Fibroblast of gingiva (primary cell): ENCODE measurements around the gene PLXNA2.

Source experiments
- DNase-seq: peaks from one replicate; pipeline ENCODE4 v3.0.0-alpha.2; 2011; ENCODE audit warnings: low read depth

Gene PLXNA2

DNA sequence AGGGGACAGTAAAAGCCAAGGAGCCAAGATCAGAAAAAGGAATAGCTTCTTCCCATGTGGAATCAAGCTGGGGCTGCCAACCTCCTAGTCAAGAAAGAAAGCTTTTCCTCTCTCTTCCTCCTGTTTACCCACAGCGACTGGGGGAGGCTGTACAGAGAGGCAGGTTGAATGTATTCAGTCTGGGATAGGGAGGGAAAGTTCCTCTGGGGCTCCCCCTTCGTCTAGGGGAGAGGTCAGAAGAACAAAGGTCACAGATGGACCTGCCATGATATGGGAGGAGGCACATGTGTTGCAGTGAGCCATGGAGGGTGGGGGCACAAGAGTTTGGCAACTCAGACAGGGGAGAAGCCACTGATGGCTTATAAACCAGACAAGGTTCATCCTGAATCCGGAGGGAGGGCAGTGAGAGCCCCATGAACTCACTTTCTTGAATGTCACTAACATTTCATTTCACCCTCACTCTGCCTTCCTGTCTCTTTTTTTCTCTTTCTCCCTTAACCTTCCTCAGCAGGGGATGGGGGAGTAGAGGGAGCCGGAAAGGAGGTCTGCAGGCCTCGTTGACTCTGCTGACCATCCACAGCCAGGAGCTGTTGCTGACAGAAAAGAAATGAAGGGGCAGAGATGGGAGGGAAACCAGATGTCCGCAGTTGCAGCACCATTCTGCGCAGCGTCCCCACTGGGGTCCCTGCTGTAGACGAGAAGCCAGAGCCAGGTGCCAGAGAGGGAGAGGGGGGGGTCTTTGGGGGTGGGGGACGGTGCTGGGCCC, 61.1 kb downstream of the PLXNA2 start:
- DNase-seq, result no peak

GRCh38 chr1:208181364-208181763, 62.8 kb downstream of the PLXNA2 start:
- DNase-seq, result no peak

DNA sequence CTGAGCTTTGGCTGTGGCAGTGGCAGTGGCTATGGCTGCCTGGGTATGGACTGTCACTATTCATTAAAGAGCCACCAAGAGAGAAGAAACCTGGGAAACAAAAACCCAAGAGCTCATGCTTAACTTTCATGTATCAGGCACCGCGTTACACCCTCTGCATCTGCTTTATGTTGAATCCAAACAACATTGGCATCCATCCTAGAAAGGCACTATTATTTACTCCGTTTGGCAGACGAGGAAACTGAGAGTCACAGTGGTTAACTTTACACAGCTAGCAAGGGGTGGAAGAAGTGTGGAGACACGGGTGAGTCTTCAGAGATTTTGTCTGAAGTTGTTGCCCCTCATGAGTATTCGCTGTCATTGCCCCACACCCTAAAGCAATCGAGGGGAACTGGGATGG, 63.8 kb downstream of the PLXNA2 start:
- DNase-seq, result no peak

- no peak for DNase-seq
Measured at GRCh38 chr1:208179961-208180409, 64.2 kb downstream of the PLXNA2 start.

DNA sequence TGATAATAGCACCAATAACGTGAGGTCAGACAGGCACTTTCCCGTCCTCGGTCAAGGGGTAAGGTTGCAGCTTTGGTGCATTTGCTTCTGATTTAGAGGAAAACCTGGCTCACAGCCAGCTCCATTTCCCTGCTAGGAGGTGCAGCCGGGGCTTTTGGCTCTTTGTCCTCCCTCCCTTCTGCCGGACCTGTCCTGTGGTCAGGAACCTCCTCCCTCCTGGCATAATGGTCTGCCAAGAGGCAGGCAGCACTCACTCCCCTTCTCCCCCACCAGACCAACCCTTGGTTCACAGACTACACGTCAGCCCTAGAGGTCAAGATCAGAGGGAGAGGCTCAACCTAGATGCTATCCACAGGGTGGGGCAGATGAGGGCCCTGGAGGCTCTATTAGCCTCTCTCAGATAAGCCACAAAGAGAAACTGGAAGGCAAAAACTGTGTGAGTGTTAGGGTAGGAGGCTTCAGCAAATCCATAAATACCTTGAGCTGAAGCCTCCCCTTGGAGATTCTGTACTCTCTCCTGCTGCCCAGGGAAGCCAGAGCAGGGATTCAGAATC, 64.8 kb downstream of the PLXNA2 start:
- DNase-seq, result no peak

GRCh38 chr1:208178091-208178529, 66.1 kb downstream of the PLXNA2 start:
- no peak for DNase-seq

GRCh38 chr1:208177656-208178055, 66.5 kb downstream of the PLXNA2 start:
- no peak for DNase-seq

- DNase-seq, result no peak
Measured at GRCh38 chr1:208176649-208177048, 67.5 kb downstream of the PLXNA2 start.

- DNase-seq, result no peak
Measured at GRCh38 chr1:208175508-208175895, 68.7 kb downstream of the PLXNA2 start.

DNA sequence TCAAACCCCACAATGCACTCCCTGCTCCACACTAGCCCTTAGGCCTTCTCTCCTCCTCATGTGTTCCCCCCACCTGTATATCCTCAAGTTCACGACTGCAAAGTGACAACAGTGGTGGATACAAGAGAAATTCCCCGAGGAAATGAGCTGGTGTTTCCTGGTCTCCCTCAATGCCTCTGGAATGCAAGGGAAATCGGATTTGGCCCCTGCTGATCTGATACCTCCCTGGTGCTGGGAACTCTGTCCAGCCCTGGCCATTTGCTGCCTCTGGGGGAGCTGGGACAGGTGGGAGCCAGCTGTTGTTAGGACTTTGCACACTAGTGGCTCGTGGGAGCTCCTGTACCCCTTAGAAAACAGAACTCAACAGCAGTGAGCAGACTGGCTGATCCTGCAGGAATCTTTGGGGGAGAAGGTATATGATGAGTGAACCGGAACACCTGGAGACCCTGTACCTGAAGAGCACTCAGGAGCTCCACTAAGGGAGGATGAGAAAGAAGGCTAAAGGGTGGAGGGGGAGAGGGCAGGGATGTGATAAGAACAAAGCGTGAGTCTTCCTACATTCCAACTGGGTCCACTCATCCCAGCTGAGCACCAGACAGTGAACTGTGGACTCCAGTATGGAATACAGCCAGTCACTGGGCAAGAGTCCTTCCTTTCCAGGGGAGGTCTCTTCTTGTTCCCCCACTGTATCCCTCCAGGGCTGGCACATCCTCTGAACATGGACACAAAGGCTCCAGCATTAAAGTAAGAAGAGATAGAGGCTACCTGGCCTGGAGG, 69.3 kb downstream of the PLXNA2 start:
- DNase-seq, result no peak

DNA sequence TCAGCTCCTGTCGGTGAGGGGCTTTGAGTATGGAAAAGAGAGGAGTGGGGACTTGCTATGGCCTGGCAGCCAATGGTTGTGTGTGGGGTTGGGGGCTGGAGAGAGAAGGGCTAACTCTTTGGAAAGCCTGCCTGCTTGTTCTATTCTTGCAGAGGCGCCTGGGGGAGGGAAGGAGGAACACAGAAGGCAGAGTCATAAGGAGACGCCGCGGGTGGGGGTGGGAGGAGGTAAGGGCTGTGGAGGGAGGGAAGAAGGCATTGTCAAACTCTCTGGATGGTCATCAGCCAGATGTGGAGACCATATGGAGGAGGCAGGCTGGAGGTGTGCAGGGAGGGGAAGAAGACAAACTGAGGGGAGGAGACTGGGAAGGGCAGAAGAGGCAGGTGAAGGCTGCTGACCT, 70.0 kb downstream of the PLXNA2 start:
- DNase-seq, result no peak

GRCh38 chr1:208173749-208174148, 70.4 kb downstream of the PLXNA2 start:
- no peak for DNase-seq

DNA sequence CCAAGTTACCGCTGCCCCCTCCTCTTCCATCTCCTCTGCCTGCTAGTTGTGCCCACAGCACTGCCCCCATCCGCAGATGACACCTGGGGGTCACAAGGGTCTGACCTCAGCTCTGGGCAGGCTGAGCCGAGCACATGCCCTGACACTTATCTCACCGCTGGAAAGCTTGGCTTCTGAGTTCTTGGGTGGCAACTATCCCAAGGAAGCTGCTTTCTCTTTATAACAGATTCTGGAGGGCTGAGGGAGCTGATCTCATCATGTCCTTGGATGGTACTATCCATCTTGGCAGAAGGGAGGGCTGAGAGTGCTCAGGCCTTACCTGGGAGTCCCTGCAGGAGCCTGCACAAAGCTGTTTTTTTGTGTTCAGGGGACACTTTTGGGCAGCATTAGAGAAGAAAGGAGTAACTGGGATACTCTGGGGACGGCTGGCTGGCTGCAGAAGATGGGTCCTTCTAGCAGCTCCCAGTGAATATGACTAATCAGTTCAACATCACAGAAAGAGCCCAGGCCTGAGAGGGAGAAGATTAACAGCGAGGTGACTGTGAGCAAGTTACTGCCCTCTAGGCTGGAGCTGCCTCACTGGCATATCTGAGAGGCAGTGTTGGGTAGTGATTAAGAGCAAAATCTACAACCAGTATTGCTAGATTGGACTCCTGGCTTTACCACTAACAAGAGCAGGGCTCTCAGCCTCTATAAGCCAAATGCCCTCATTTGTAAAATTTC, 71.6 kb downstream of the PLXNA2 start:
- DNase-seq, result no peak

DNA sequence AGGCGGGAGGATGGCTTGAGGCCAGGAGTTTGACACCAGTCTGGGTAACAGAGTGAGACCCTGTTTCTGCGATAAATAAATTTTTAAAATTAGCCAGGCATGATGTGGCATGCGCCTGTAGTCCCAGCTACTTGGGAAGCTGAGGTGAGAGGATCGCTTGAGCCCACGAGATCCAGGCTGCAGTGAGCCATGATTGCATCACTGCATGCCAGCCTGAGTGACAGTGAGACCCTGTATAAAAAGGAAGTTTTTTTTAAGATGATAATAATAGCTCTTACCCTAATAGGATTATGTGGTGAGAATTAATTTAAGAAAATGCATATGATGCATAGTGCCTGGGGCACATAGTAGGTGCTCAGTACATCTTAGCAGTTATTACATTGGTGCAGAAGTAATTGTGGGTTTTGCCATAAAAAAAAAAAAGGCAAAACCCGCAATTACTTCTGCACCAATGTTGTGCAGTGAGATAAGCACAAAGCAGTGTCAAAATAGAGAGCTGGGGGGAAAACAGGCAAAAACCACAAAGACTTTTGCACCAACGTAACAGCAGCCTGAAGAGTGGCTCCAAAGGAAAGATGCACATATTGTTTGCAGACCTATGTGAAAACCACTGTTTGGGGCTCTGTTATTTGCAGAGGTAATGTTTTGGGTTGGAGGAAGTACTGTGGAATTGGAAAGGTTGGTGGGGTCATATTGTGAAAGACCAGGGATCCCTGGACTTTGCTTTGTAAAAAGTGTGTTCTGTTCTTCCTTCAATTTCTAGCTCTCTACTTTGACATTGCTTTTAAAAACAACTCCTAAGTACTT, 72.4 kb downstream of the PLXNA2 start:
- DNase-seq, result no peak

DNA sequence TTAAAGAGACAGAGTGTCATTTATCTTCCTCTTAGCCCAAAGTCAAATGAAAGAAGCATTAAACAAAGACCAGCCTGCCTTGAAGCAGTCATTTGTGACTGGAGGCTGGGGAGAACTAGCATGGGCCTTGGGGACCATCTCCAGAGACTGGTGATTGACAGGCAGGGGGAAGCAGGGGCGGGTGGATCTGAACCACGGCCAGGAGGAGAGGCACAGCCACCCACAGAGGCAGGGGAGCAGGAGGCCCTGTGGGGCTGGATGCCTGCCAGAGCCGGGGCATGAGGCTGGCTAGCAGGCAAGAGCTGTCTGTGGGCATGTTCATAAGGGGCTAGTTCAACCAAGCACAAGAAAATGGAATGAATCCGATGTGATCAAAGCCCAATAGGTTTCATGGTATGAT, 73.9 kb downstream of the PLXNA2 start:
- no peak for DNase-seq

- no peak for DNase-seq
Measured at GRCh38 chr1:208169081-208169879, 74.9 kb downstream of the PLXNA2 start.

DNA sequence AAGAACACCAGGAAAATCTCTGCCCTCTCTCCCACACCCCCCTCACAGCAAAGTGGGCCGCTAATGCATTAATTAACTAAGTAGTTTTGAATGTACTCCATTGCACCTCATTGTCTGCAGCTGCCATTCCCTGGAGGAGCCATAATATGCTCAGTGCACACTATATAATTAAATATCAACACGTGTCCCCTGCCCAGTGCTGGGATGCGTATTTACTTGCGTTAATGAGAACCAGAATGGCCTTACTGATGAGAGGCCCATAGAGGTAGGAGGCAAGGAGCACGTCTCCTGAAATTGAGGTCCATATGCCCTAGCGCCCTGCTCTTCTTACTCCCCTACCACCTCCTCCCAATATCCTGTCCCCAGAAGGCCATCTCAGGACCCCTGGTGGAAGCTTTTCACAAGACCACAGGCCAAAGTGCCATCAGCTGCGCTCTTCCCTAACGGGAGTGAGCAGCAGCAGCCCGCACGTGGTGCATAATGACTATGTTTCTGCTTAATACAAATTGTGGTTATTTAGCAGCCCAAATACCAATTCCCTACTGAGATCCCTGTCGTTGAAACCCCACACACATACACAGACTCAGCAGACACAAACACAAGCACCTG, 76.8 kb downstream of the PLXNA2 start:
- DNase-seq, result no peak

DNA sequence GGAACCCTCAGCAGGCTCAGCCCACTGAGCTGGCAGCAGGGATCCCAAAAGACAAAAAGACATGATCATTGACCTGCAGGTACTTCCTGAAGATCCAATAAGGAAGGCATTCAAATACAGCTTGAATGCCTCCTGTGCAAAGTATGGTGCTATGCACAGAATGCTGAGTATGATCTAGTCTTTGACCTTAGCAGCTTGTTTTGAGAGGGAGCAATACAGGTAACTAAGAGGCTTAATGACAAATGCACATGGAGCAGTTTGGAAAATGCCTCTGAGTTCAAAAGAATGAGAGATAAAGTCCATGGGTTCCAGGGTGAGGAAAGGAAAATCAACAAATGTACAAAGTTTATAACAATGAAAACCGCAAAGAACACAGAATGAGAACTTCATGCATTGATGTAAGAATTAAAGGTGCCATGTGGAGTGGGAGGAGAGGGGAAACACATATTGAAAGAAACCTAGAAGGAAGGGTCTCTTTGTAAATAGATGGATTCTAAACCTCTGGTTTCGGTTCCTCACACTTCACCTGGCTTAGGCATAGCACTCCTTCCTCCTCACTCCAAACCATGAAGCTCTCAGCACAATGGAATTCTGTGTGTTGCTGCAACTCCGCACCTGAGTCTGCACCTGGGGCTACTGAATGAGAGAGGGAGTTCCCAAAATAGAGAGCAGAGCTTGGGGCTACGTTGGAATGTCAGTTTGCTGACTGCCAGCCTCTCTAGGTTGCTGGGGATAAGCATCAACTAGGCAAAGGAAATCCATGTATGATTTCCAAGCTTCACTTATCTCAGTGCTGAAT, 77.6 kb downstream of the PLXNA2 start:
- DNase-seq, result no peak

- peak; percentile 77 for DNase-seq
Measured at GRCh38 chr1:208165659-208166058, 78.5 kb downstream of the PLXNA2 start.
